PFSK-1 (cell line): ENCODE data around the gene TTLL10. TPM values are rescaled to one million over a fixed set of nuclear protein-coding genes. Genes with fewer than 3 reads are reported as not detected.

ENCODE experiments used
- FOXP2 ChIP-seq: optimal IDR thresholded peaks from 2 replicates; pipeline ENCODE3; 2011; ENCODE audit warnings: borderline replicate concordance, control low read depth, inconsistent platforms; ENCODE audit not compliant: insufficient read depth; ENCODE audit errors: extremely low read length, extremely low read depth
- POLR2AphosphoS5 ChIP-seq: IDR thresholded peaks from 2 replicates; pipeline ENCODE4 v1.6.1; 2012; ENCODE audit warnings: low read depth, mild to moderate bottlenecking, control low read depth, low read length, moderate library complexity
- REST ChIP-seq, 2 experiments: IDR thresholded peaks; 2 replicates each; pipeline versions ENCODE4 v1.6.1 to v1.8.0; 2011 to 2012; ENCODE audit warnings: low read depth in 2 of 2, low read length in 2 of 2, control low read depth in 1 of 2, inconsistent platforms in 1 of 2, mild to moderate bottlenecking in 1 of 2, moderate library complexity in 1 of 2; ENCODE audit not compliant: insufficient read depth in 1 of 2
- SIN3A ChIP-seq: IDR thresholded peaks from 2 replicates; pipeline ENCODE4 v1.6.1; 2012; ENCODE audit warnings: mild to moderate bottlenecking, low read length, moderate library complexity, borderline replicate concordance; ENCODE audit not compliant: insufficient read depth
- TAF1 ChIP-seq: IDR thresholded peaks from 2 replicates; pipeline ENCODE4 v1.6.1; 2012; ENCODE audit warnings: low read length, control low read depth, borderline replicate concordance; ENCODE audit not compliant: insufficient read depth
- polyA plus RNA-seq: library from polyadenylated mRNA; unstranded; fragments of >200 nt; gene quantifications from one replicate; pipeline ENCODE4 v1.2.1, GENCODE V29; 2012; ENCODE audit warnings: low read depth, missing spikeins; ENCODE audit not compliant: insufficient read length

TTLL10 gene
- not detected for polyA plus RNA-seq

GRCh38 chr1:1173793-1174415 is at the start of gene TTLL10:
TSS of gene TTLL10 (plus strand) at chr1:1173880. CDS start at chr1:1179216, 5,336 bp downstream.
- TF ChIP-seq FOXP2 = no peak
- TF ChIP-seq TAF1 = no peak
- no peak for TF ChIP-seq REST (IDR thresholded peaks at IDR 0.05; ENCODE audit: insufficient read depth in 1 of 2, low read depth in 2 of 2, low read length in 2 of 2)
- TF ChIP-seq POLR2AphosphoS5 = no peak

- TF ChIP-seq TAF1 (no peak), FOXP2 (no peak), REST (IDR thresholded peaks at IDR 0.05; ENCODE audit: insufficient read depth in 1 of 2, low read depth in 2 of 2, low read length in 2 of 2) (no peak), SIN3A (no peak), POLR2AphosphoS5 (no peak)
These were observed 49.2 kb upstream of the TTLL10 start for GRCh38 chr1:1124508-1124785.

GRCh38 chr1:1124786-1125642 is 48.7 kb upstream of the TTLL10 start:
- TF ChIP-seq POLR2AphosphoS5 = no peak
- no peak for TF ChIP-seq REST (IDR thresholded peaks at IDR 0.05; ENCODE audit: insufficient read depth in 1 of 2, low read depth in 2 of 2, low read length in 2 of 2)
- no peak for TF ChIP-seq SIN3A
- no peak for TF ChIP-seq TAF1
- no peak for TF ChIP-seq FOXP2

- TF ChIP-seq TAF1 (no peak), POLR2AphosphoS5 (no peak), FOXP2 (no peak), REST (IDR thresholded peaks at IDR 0.05; ENCODE audit: insufficient read depth in 1 of 2, low read depth in 2 of 2, low read length in 2 of 2) (no peak), SIN3A (no peak)
These were observed 47.7 kb upstream of the TTLL10 start for GRCh38 chr1:1125945-1126344.
